ENCODE measurements around the gene EXD1.
"Not testable (repeated sequence)": the region's sequence is repeated elsewhere in the genome, so short reads cannot be mapped to it uniquely, and the experiment has no call there.

EXD1 gene

DNA sequence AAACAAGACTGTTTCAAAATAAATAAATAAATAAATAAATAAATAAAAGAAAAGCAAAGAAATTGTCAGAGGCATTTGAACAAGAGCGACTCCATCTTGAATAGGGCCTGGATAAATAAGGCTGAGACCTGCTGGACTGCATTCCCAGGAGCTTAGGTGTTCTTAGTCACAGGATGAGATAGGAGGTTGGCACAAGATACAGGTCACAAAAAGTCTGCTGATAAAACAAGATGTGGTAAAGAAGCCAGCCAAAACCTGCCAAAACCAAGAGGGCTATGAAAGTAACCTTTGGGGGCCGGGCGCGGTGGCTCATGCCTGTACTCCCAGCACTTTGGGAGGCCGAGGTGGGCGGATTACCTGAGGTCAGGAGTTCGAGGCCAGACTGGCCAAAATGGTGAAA lies 91.4 kb downstream of the EXD1 start:
- DNase-seq = not testable (repeated sequence)

DNA sequence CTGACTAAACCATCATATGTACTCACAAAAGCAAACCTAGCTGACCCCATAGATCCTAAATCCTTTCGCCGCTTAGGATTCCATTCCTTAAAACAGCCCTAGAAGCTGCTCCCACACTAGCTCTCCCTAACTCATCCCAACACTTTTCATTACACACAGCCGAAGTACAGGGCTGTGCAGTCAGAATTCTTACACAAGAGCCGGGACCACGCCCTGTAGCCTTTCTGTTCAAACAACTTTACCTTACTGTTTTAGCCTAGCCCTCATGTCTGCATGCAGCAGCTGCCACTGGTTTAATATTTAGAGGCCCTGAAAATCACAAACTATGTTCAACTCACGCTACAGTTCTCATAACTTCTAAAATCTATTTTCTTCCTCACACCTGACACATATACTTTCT lies 95.0 kb downstream of the EXD1 start:
- not testable (repeated sequence) for DNase-seq

DNA sequence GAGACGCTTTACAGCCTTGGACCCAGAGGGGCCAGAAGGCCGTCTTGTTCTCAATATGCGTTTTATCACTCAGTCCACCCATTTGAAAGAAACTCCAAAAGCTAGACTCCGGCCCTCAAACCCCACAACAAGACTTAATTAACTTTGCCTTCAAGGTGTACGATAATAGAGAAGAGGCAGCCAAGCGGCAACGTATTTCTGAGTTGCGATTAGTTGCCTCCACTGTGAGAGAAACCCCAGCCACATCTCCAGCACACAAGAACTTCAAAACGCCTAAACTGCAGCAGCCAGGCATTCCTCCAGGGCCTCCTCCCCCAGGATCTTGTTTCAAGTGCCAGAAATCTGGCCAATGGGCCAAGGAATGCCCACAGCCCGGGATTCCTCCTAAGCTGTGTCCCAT lies 97.1 kb downstream of the EXD1 start:
- no peak for DNase-seq

Measured in suppressor macrophage treated with lipopolysaccharide for 4 hours (primary cell).